Activated CD8-positive, alpha-beta T cell treated with anti-CD3 and anti-CD28 coated beads, Interleukin-2, amount 10 ng/mL, durations not matched to agents 7 days and 5 days (primary cell): Measurements from ENCODE around the gene XXYLT1. TPM values are rescaled to one million over a fixed set of nuclear protein-coding genes. Genes with fewer than 3 reads are reported as not detected.

Experiments
- ATAC-seq: fragments of 150-1000 bp; cut with Tn5 transposase; one replicate; pipeline ENCODE4 v1.10.0; 2021; ENCODE audit warnings: moderate library complexity
- CTCF ChIA-PET: fragments of 350-600 bp; sonication (Branson Sonifier 250); formaldehyde crosslinking; loops from one replicate; lab custom pipeline; 2021; ENCODE audit warnings: antibody characterized with exemption; lab: Charles Lee
- POLR2A ChIA-PET: fragments of 350-600 bp; sonication (Branson Sonifier 250); formaldehyde crosslinking; loops from one replicate; lab custom pipeline; 2021; ENCODE audit warnings: antibody characterized with exemption; lab: Charles Lee
- DNase-seq: peaks from one replicate; pipeline ENCODE4 v3.0.0-alpha.2; 2020
- H3K27ac Mint-ChIP-seq: one replicate; pipeline ENCODE4 v1.8.0; 2021; ENCODE audit warnings: mild to moderate bottlenecking, mixed read lengths
- H3K27me3 Mint-ChIP-seq: one replicate; pipeline ENCODE4 v1.8.0; 2021; ENCODE audit warnings: low read depth, mixed read lengths
- H3K36me3 Mint-ChIP-seq: one replicate; pipeline ENCODE4 v1.8.0; 2021; ENCODE audit warnings: low read depth, mixed read lengths
- H3K4me1 Mint-ChIP-seq: one replicate; pipeline ENCODE4 v1.8.0; 2021; ENCODE audit warnings: low read depth, mixed read lengths
- H3K4me3 Mint-ChIP-seq: one replicate; pipeline ENCODE4 v1.8.0; 2021; ENCODE audit warnings: mild to moderate bottlenecking, mixed read lengths
- H3K9me3 Mint-ChIP-seq: one replicate; pipeline ENCODE4 v1.8.0; 2022; ENCODE audit warnings: mixed read lengths; ENCODE audit not compliant: insufficient read depth
- total RNA-seq, 2 experiments: library from RNA; stranded (reverse); gene quantifications; one replicate each; pipeline ENCODE4 v1.2.3, GENCODE V29; 2021

XXYLT1 gene
- total RNA-seq, 2 experiments from 2014 or later, result 10.8 to 13.3 TPM

- no peak for ATAC-seq
- no peaks in the 10 kb centered on the region for H3K36me3 Mint-ChIP-seq
- no peak overlapping the region for H3K27ac Mint-ChIP-seq
- peaks cover 30% of the 10 kb centered on the region for H3K4me1 Mint-ChIP-seq
- no peak overlapping the region for H3K4me3 Mint-ChIP-seq
- no peaks in the 10 kb centered on the region for H3K9me3 Mint-ChIP-seq
- CTCF ChIA-PET, result no interaction called here
- no peak for DNase-seq
- no peaks in the 10 kb centered on the region for H3K27me3 Mint-ChIP-seq
- POLR2A ChIA-PET, result no interaction called here
These were observed 105.7 kb downstream of the XXYLT1 start for GRCh38 chr3:195165265-195165609.

- ATAC-seq, result no peak
These were observed 106.2 kb downstream of the XXYLT1 start for GRCh38 chr3:195164573-195165264.

GRCh38 chr3:195163719-195164572 is 107.0 kb downstream of the XXYLT1 start:
- ATAC-seq (no peak), DNase-seq (no peak)
- peaks cover 30% of the 10 kb centered on the region for H3K4me1 Mint-ChIP-seq
- ChIA-PET CTCF (no interaction called here), POLR2A (no interaction called here)
- no peak overlapping the region for H3K4me3 Mint-ChIP-seq
- H3K36me3 Mint-ChIP-seq, result no peaks in the 10 kb centered on the region
- no peaks in the 10 kb centered on the region for H3K9me3 Mint-ChIP-seq
- peak overlapping the region; percentile 36 for H3K27ac Mint-ChIP-seq
- H3K27me3 Mint-ChIP-seq, result no peaks in the 10 kb centered on the region

More at GRCh38 chr3:195164573-195165264, 106.2 kb downstream of the XXYLT1 start:
- Mint-ChIP-seq H3K36me3 (no peaks in the 10 kb centered on the region), H3K27ac (no peak overlapping the region), H3K4me1 (peaks cover 30% of the 10 kb centered on the region), H3K4me3 (no peak overlapping the region), H3K27me3 (no peaks in the 10 kb centered on the region), H3K9me3 (no peaks in the 10 kb centered on the region)
- no peak for DNase-seq
- CTCF ChIA-PET, result no interaction called here
- POLR2A ChIA-PET, result no interaction called here

- Mint-ChIP-seq H3K36me3 (no peaks in the 10 kb centered on the region), H3K27ac (peak overlapping the region; percentile 77), H3K27me3 (no peaks in the 10 kb centered on the region), H3K4me3 (no peak overlapping the region), H3K4me1 (peaks cover 35% of the 10 kb centered on the region), H3K9me3 (no peaks in the 10 kb centered on the region)
- ChIA-PET POLR2A (no interaction called here), CTCF (interaction anchor here (0.9 to 1.4 kb wide), 4 partner anchors 9 to 480 kb away, joined by 3 to 5 read pairs (median 4); no protein-coding TSS in a partner anchor)
- DNase-seq, result no peak
- no peak for ATAC-seq
These were observed 108.1 kb downstream of the XXYLT1 start for GRCh38 chr3:195162816-195163215.

GRCh38 chr3:195162033-195162669 is 108.8 kb downstream of the XXYLT1 start:
- Mint-ChIP-seq H3K9me3 (no peaks in the 10 kb centered on the region), H3K36me3 (no peaks in the 10 kb centered on the region), H3K4me1 (peaks cover 35% of the 10 kb centered on the region), H3K27me3 (no peaks in the 10 kb centered on the region), H3K4me3 (no peak overlapping the region), H3K27ac (peak overlapping the region; percentile 77)
- peak; percentile 43 for DNase-seq
- peak; percentile 62 for ATAC-seq
- POLR2A ChIA-PET, result interaction anchor here (0.7 to 1.1 kb wide), 2 partner anchors 11 to 26 kb away, joined by 3 to 5 read pairs; no protein-coding TSS in a partner anchor
- CTCF ChIA-PET, result interaction anchor here (0.9 to 1.4 kb wide), 4 partner anchors 8 to 480 kb away, joined by 3 to 5 read pairs (median 4); no protein-coding TSS in a partner anchor

- no peaks in the 10 kb centered on the region for H3K9me3 Mint-ChIP-seq
- ChIA-PET POLR2A (no interaction called here), CTCF (no interaction called here)
- ATAC-seq (no peak), DNase-seq (no peak)
- H3K4me3 Mint-ChIP-seq, result no peak overlapping the region
- H3K27me3 Mint-ChIP-seq, result no peaks in the 10 kb centered on the region
- peaks cover 35% of the 10 kb centered on the region for H3K4me1 Mint-ChIP-seq
- no peak overlapping the region for H3K27ac Mint-ChIP-seq
- peaks cover 1% of the 10 kb centered on the region for H3K36me3 Mint-ChIP-seq
These were observed 110.0 kb downstream of the XXYLT1 start for GRCh38 chr3:195160908-195161434.

GRCh38 chr3:195160257-195160898 is 110.6 kb downstream of the XXYLT1 start:
- ATAC-seq (no peak), DNase-seq (no peak)
- Mint-ChIP-seq H3K9me3 (no peaks in the 10 kb centered on the region), H3K4me1 (peaks cover 36% of the 10 kb centered on the region), H3K36me3 (peaks cover 5% of the 10 kb centered on the region), H3K4me3 (no peak overlapping the region), H3K27me3 (no peaks in the 10 kb centered on the region), H3K27ac (no peak overlapping the region)
- ChIA-PET POLR2A (no interaction called here), CTCF (no interaction called here)

GRCh38 chr3:195159814-195160165 is 111.2 kb downstream of the XXYLT1 start:
- Mint-ChIP-seq H3K27me3 (no peaks in the 10 kb centered on the region), H3K36me3 (peaks cover 5% of the 10 kb centered on the region), H3K9me3 (no peaks in the 10 kb centered on the region), H3K4me3 (no peak overlapping the region), H3K4me1 (peaks cover 42% of the 10 kb centered on the region), H3K27ac (no peak overlapping the region)
- DNase-seq (no peak), ATAC-seq (no peak)
- POLR2A ChIA-PET, result no interaction called here
- CTCF ChIA-PET, result interaction anchor here (0.9 to 1.1 kb wide), 2 partner anchors 11 to 53 kb away, joined by 3 read pairs; no protein-coding TSS in a partner anchor

GRCh38 chr3:195159117-195159813 is 111.7 kb downstream of the XXYLT1 start:
- H3K9me3 Mint-ChIP-seq, result no peaks in the 10 kb centered on the region
- ATAC-seq (no peak), DNase-seq (no peak)
- no peak overlapping the region for H3K4me3 Mint-ChIP-seq
- H3K27ac Mint-ChIP-seq, result no peak overlapping the region
- H3K36me3 Mint-ChIP-seq, result peaks cover 5% of the 10 kb centered on the region
- POLR2A ChIA-PET, result interaction anchor here (1.1 kb wide), 1 partner anchor 29 kb away, joined by 4 read pairs; no protein-coding TSS in a partner anchor
- no peaks in the 10 kb centered on the region for H3K27me3 Mint-ChIP-seq
- CTCF ChIA-PET, result interaction anchor here (0.9 to 1.1 kb wide), 2 partner anchors 11 to 52 kb away, joined by 3 read pairs; no protein-coding TSS in a partner anchor
- peaks cover 46% of the 10 kb centered on the region for H3K4me1 Mint-ChIP-seq

- CTCF ChIA-PET, result no interaction called here
- DNase-seq (no peak), ATAC-seq (no peak)
- Mint-ChIP-seq H3K27ac (no peak overlapping the region), H3K36me3 (peaks cover 5% of the 10 kb centered on the region), H3K4me1 (peaks cover 24% of the 10 kb centered on the region), H3K9me3 (no peaks in the 10 kb centered on the region), H3K27me3 (no peaks in the 10 kb centered on the region), H3K4me3 (no peak overlapping the region)
- POLR2A ChIA-PET, result no interaction called here
These were observed 114.6 kb downstream of the XXYLT1 start for GRCh38 chr3:195156286-195156890.
